Endothelial cell of umbilical vein (primary cell): ENCODE data around the gene ZC2HC1B.

ENCODE experiments used
- CTCF ChIP-seq, 2 donors: IDR thresholded peaks; 1 replicate in 1 of 2; 2 replicates in 1 of 2; pipeline ENCODE4 v1.5.1; 2011; ENCODE audit warnings: low read length in 2 of 2, mild to moderate bottlenecking in 2 of 2, moderate library complexity in 2 of 2, control low read depth in 1 of 2, inconsistent platforms in 1 of 2, low read depth in 1 of 2; ENCODE audit not compliant: insufficient read depth in 1 of 2; ENCODE audit errors: extremely low read depth in 1 of 2
- EZH2 ChIP-seq: IDR thresholded peaks from 2 replicates; pipeline ENCODE4 v1.6.1; 2012; ENCODE audit warnings: borderline replicate concordance, low read depth, mild to moderate bottlenecking, moderate library complexity, low read length, inconsistent platforms; ENCODE audit not compliant: severe bottlenecking
- FOS ChIP-seq: IDR thresholded peaks from 2 replicates; pipeline ENCODE4 v1.6.1; 2011; ENCODE audit warnings: mild to moderate bottlenecking, low read length, moderate library complexity, borderline replicate concordance; ENCODE audit not compliant: insufficient read depth
- JUN ChIP-seq: IDR thresholded peaks from 2 replicates; pipeline ENCODE4 v1.6.1; 2011; ENCODE audit warnings: borderline replicate concordance, low read depth; ENCODE audit not compliant: insufficient read length, insufficient read depth
- POLR2A ChIP-seq: IDR thresholded peaks from 2 replicates; pipeline ENCODE4 v1.6.1; 2012; ENCODE audit warnings: low read depth, mild to moderate bottlenecking, control low read depth, low read length
- POLR2AphosphoS5 ChIP-seq: IDR thresholded peaks from 2 replicates; pipeline ENCODE4 v1.6.1; 2012; ENCODE audit warnings: low read depth, mild to moderate bottlenecking, control low read depth, low read length, moderate library complexity; ENCODE audit not compliant: insufficient read depth
- TF ChIP-seq, protein P1 (sequence below): IDR thresholded peaks from 2 replicates; pipeline ENCODE4 v1.6.1; 2011; ENCODE audit not compliant: insufficient read depth, insufficient read length

DNA sequence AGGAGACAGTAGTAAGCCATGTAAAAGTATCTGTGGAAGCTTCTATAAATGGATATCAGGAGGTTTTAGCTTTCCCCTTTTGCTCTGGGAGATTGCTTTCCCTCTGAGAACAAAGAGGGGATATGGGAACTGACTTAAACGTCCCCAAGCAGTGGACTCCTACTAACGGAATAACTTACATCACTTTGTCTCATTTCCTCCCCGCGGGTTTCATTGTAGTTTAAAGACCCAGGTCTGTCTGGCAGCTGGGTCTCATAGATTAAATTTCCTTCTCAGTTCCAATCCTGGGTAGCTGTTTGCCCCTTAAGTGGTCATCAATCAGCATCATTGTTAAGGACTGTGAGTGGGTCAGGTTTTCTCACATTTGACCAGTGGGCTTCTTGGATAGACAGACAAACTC is 75.1 kb downstream of the ZC2HC1B start:
- TF ChIP-seq CTCF (IDR thresholded peaks at IDR 0.05; ENCODE audit: extremely low read depth in 1 of 2, insufficient read depth in 1 of 2, low read depth in 1 of 2, low read length in 2 of 2) (no peak), POLR2A (no peak), EZH2 (no peak), POLR2AphosphoS5 (no peak), JUN (no peak), FOS (no peak)
- TF ChIP-seq, protein P1, sequence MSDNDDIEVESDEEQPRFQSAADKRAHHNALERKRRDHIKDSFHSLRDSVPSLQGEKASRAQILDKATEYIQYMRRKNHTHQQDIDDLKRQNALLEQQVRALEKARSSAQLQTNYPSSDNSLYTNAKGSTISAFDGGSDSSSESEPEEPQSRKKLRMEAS = no peak
